Panc1 (cell line): ENCODE data around the gene PRELID3B. TPM values are rescaled to one million over a fixed set of nuclear protein-coding genes. Genes with fewer than 3 reads are reported as not detected.

ENCODE experiments used
- ATAC-seq: fragments of 200-7000 bp; cut with Tn5 transposase; 2 replicates; pipeline ENCODE4 v1.9.1; 2020; ENCODE audit warnings: mild to moderate bottlenecking, moderate library complexity
- BruUV-seq: library from RNA; stranded (reverse); fragments of 400-500 nt; replicated peaks from 2 replicates; lab custom pipeline; 2021; lab: Mats Ljungman, UMichigan
- CTCF ChIA-PET: fragments of 300-600 bp; sonication (Branson Sonifier 250); formaldehyde crosslinking; loops from one replicate; lab custom pipeline; 2022; ENCODE audit warnings: antibody characterized with exemption; lab: Charles Lee
- POLR2A ChIA-PET: fragments of 300-600 bp; sonication (Branson Sonifier 250); formaldehyde crosslinking; loops from one replicate; lab custom pipeline; 2022; ENCODE audit warnings: antibody characterized with exemption; lab: Charles Lee
- DNase-seq: peaks from one replicate; pipeline ENCODE4 v3.0.0-alpha.2; 2010; ENCODE audit warnings: low read depth, low spot score
- H3K27ac ChIP-seq: 2 replicates; pipeline ENCODE4 v1.5.1; 2011; ENCODE audit warnings: mild to moderate bottlenecking, low read length, inconsistent platforms
- H3K27me3 ChIP-seq: fragments of 200-500 bp; sonication (Bioruptor generic); 2 replicates; pipeline ENCODE4 v1.6.0; 2014; ENCODE audit warnings: low read length, inconsistent platforms; ENCODE audit not compliant: control insufficient read depth, insufficient read depth
- H3K36me3 ChIP-seq: fragments of 200-500 bp; sonication (Bioruptor generic); 2 replicates; pipeline ENCODE4 v1.5.1; 2014; ENCODE audit warnings: inconsistent platforms, mild to moderate bottlenecking, low read length, moderate library complexity; ENCODE audit not compliant: control insufficient read depth, insufficient read depth
- H3K4me1 ChIP-seq: 2 replicates; pipeline ENCODE4 v1.5.1; 2011; ENCODE audit warnings: inconsistent platforms, mild to moderate bottlenecking, low read length, moderate library complexity; ENCODE audit not compliant: control insufficient read depth, insufficient read depth
- H3K4me3 ChIP-seq, 2 experiments: 2 replicates each; pipeline ENCODE4 v1.5.1; 2011 to 2012; ENCODE audit warnings: low read depth in 2 of 2, low read length in 2 of 2, mild to moderate bottlenecking in 2 of 2, inconsistent platforms in 1 of 2, moderate library complexity in 1 of 2
- H3K9me3 ChIP-seq: fragments of 200-500 bp; sonication (Bioruptor generic); 2 replicates; pipeline ENCODE4 v1.5.1; 2014; ENCODE audit warnings: low read depth, mild to moderate bottlenecking, inconsistent platforms, low read length, moderate library complexity; ENCODE audit not compliant: control insufficient read depth, insufficient read depth
- POLR2AphosphoS5 ChIP-seq: IDR thresholded peaks from 2 replicates; pipeline ENCODE4 v1.6.1; 2012; ENCODE audit warnings: mild to moderate bottlenecking, low read depth, low read length, moderate library complexity
- SIN3A ChIP-seq: IDR thresholded peaks from 2 replicates; pipeline ENCODE4 v1.6.1; 2012; ENCODE audit warnings: low read depth, mild to moderate bottlenecking, low read length, moderate library complexity, borderline replicate concordance; ENCODE audit not compliant: insufficient read depth
- TCF7L2 ChIP-seq: IDR thresholded peaks from 2 replicates; pipeline ENCODE4 v1.6.1; 2011; ENCODE audit warnings: mild to moderate bottlenecking, low read depth, low read length, inconsistent platforms
- in situ Hi-C: cut with HindIII; loops from 2 replicates; pipeline ENCODE4 v1.10.0; 2016; ENCODE audit warnings: low sequenced_read_pairs, low pct_unique_long_range_greater_than_20kb
- intact Hi-C: fragments of 100-400 bp; cut with micrococcal nuclease; formaldehyde crosslinking; loops from one replicate; pipeline ENCODE4 v1.10.0; 2022; ENCODE audit not compliant: unreplicated experiment
- total RNA-seq: library from RNA; stranded (reverse); gene quantifications from one replicate; pipeline ENCODE4 v1.2.1, GENCODE V29; 2021; ENCODE audit not compliant: unreplicated experiment
- TF ChIP-seq, protein P1 (sequence below): fragments of 450-650 bp; IDR thresholded peaks from 2 replicates; pipeline ENCODE4 v1.5.1; 2017; ENCODE audit warnings: mild to moderate bottlenecking
- TF ChIP-seq, protein P2 (sequence below), 2 experiments: IDR thresholded peaks; 2 replicates each; pipeline ENCODE4 v1.6.1; 2011 to 2012; ENCODE audit warnings: low read depth in 2 of 2, control low read depth in 1 of 2, low read length in 1 of 2, mild to moderate bottlenecking in 1 of 2, moderate library complexity in 1 of 2; ENCODE audit not compliant: insufficient read depth in 1 of 2

PRELID3B gene
- total RNA-seq, 1 experiment from 2014 or later: 131 TPM

DNA sequence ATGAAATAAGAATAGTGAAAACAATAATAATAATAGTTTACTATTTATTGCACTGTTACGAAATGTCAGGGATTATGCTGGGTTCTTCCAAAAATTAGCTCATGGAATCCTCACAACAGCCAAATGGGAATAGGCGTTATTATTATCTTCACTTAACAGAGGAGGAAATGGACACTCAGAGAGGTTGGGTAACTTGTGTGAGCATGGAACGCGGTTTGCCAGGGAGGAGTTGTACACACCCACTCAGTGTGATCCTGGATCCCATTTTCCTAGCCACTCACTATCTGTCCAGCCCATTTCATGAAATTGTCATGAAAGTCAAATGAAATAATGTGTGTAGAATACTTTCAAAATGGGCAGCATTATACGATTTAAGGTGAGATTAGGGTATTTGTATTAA lies 56.9 kb downstream of the PRELID3B start:
- in situ Hi-C loops: no loop called here
- POLR2A ChIA-PET: no interaction called here
- intact Hi-C loops: loop anchor here (10.0 kb wide), 1 partner anchor 91 kb away; no protein-coding TSS in a partner anchor

DNA sequence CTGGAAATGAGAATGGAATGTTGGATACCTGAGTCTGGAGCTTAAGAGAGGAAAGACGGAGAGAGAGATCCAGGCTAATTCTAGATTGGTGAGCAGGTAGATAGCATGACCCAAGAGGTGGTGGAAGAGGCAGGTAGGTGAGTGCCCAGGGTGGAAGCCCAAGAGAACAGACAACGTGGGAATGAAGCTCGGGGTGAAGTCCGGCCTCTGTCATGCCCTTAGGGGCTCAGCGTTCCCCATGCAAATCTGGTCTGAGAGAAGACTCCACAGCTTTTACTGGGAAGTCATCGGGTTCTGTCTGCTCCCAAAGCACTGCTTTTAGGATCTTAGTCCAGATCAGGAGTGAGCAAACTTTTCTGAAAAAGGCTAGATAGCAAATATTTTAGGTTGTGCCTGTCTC lies 57.9 kb downstream of the PRELID3B start:
- POLR2A ChIA-PET: no interaction called here

More for the DNA sequence above, 56.9 kb downstream of the PRELID3B start:
- no TSS peak for BruUV-seq
- no peaks in the 10 kb centered on the region for H3K9me3 ChIP-seq
- H3K4me3 ChIP-seq: no peak overlapping the region
- DNase-seq (no peak), ATAC-seq (no peak)
- H3K27ac ChIP-seq: no peak overlapping the region
- CTCF ChIA-PET: no interaction called here
- peaks cover 10% of the 10 kb centered on the region; the same call in 1 of the 2 replicates for H3K4me1 ChIP-seq
- H3K27me3 ChIP-seq: no peaks in the 10 kb centered on the region
- H3K36me3 ChIP-seq: peaks cover 13% of the 10 kb centered on the region
- TF ChIP-seq, protein P1, sequence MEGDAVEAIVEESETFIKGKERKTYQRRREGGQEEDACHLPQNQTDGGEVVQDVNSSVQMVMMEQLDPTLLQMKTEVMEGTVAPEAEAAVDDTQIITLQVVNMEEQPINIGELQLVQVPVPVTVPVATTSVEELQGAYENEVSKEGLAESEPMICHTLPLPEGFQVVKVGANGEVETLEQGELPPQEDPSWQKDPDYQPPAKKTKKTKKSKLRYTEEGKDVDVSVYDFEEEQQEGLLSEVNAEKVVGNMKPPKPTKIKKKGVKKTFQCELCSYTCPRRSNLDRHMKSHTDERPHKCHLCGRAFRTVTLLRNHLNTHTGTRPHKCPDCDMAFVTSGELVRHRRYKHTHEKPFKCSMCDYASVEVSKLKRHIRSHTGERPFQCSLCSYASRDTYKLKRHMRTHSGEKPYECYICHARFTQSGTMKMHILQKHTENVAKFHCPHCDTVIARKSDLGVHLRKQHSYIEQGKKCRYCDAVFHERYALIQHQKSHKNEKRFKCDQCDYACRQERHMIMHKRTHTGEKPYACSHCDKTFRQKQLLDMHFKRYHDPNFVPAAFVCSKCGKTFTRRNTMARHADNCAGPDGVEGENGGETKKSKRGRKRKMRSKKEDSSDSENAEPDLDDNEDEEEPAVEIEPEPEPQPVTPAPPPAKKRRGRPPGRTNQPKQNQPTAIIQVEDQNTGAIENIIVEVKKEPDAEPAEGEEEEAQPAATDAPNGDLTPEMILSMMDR: no peak
- TF ChIP-seq TCF7L2: no peak
- no peak for TF ChIP-seq POLR2AphosphoS5
- TF ChIP-seq SIN3A: no peak
- TF ChIP-seq, protein P2, sequence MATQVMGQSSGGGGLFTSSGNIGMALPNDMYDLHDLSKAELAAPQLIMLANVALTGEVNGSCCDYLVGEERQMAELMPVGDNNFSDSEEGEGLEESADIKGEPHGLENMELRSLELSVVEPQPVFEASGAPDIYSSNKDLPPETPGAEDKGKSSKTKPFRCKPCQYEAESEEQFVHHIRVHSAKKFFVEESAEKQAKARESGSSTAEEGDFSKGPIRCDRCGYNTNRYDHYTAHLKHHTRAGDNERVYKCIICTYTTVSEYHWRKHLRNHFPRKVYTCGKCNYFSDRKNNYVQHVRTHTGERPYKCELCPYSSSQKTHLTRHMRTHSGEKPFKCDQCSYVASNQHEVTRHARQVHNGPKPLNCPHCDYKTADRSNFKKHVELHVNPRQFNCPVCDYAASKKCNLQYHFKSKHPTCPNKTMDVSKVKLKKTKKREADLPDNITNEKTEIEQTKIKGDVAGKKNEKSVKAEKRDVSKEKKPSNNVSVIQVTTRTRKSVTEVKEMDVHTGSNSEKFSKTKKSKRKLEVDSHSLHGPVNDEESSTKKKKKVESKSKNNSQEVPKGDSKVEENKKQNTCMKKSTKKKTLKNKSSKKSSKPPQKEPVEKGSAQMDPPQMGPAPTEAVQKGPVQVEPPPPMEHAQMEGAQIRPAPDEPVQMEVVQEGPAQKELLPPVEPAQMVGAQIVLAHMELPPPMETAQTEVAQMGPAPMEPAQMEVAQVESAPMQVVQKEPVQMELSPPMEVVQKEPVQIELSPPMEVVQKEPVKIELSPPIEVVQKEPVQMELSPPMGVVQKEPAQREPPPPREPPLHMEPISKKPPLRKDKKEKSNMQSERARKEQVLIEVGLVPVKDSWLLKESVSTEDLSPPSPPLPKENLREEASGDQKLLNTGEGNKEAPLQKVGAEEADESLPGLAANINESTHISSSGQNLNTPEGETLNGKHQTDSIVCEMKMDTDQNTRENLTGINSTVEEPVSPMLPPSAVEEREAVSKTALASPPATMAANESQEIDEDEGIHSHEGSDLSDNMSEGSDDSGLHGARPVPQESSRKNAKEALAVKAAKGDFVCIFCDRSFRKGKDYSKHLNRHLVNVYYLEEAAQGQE (IDR thresholded peaks at IDR 0.05; ENCODE audit: insufficient read depth in 1 of 2, low read depth in 2 of 2, low read length in 1 of 2): no peak

More for the DNA sequence above, 57.9 kb downstream of the PRELID3B start:
- no peaks in the 10 kb centered on the region for H3K27me3 ChIP-seq
- DNase-seq: no peak
- in situ Hi-C loops: no loop called here
- no peak for ATAC-seq
- no peak overlapping the region for H3K4me3 ChIP-seq
- no peak for TF ChIP-seq SIN3A
- no peak for TF ChIP-seq TCF7L2
- TF ChIP-seq POLR2AphosphoS5: no peak
- TF ChIP-seq, protein P1: no peak
- TF ChIP-seq, protein P2 (IDR thresholded peaks at IDR 0.05; ENCODE audit: insufficient read depth in 1 of 2, low read depth in 2 of 2, low read length in 1 of 2): no peak
- no peak overlapping the region for H3K27ac ChIP-seq
- intact Hi-C loops: loop anchor here (10.0 kb wide), 1 partner anchor 90 kb away; no protein-coding TSS in a partner anchor
- TSS peak; percentile 39 for BruUV-seq
- no peaks in the 10 kb centered on the region for H3K9me3 ChIP-seq
- H3K36me3 ChIP-seq: peaks cover 13% of the 10 kb centered on the region
- CTCF ChIA-PET: no interaction called here
- peaks cover 10% of the 10 kb centered on the region; the same call in 1 of the 2 replicates for H3K4me1 ChIP-seq

Other genes starting within 250 kb of the PRELID3B start
- not detected for gene GNAS-AS1, start 191.9 kb downstream of the PRELID3B start, total RNA-seq
- 756 TPM for gene GNAS, start 190.1 kb downstream of the PRELID3B start, total RNA-seq
- 108 TPM for gene NELFCD, start 61.5 kb downstream of the PRELID3B start, total RNA-seq
- 113 TPM for gene CTSZ, start 35.5 kb downstream of the PRELID3B start, total RNA-seq
- not detected for gene TUBB1, start 23.4 kb downstream of the PRELID3B start, total RNA-seq
- gene ATP5F1E, start 10.5 kb downstream of the PRELID3B start, total RNA-seq: 90.6 TPM
- 0.03 TPM for gene ZNF831, start 121.0 kb upstream of the PRELID3B start, total RNA-seq